Endodermal cell (in vitro differentiated cells): ENCODE results near the gene CUEDC1. TPM values are rescaled to one million over a fixed set of nuclear protein-coding genes. Genes with fewer than 3 reads are reported as not detected.

Experiments used
- DNase-seq: peaks from one replicate; pipeline ENCODE4 v3.0.0-alpha.2; 2017
- H3K27ac ChIP-seq: 2 replicates; pipeline ENCODE4 v1.5.1; 2013; ENCODE audit warnings: mild to moderate bottlenecking, low read depth, low read length, moderate library complexity
- H3K27me3 ChIP-seq: 2 replicates; pipeline ENCODE4 v1.6.1; 2013; ENCODE audit warnings: mild to moderate bottlenecking, low read length, moderate library complexity; ENCODE audit not compliant: insufficient read depth, control insufficient read depth, poor library complexity, severe bottlenecking
- H3K36me3 ChIP-seq: 2 replicates; pipeline ENCODE4 v1.7.0; 2013; ENCODE audit warnings: mild to moderate bottlenecking, low read length, moderate library complexity; ENCODE audit not compliant: control insufficient read depth, insufficient read depth
- H3K4me1 ChIP-seq: one replicate; pipeline ENCODE4 v1.7.0; 2013; ENCODE audit warnings: low read length; ENCODE audit not compliant: control insufficient read depth, insufficient read depth
- H3K4me3 ChIP-seq: 2 replicates; pipeline ENCODE4 v1.5.1; 2013; ENCODE audit warnings: mild to moderate bottlenecking, low read length, moderate library complexity
- H3K9ac ChIP-seq: 2 replicates; pipeline ENCODE4 v1.6.1; 2013; ENCODE audit warnings: mild to moderate bottlenecking, low read length, moderate library complexity; ENCODE audit not compliant: poor library complexity, severe bottlenecking; ENCODE audit errors: extremely low read depth
- H3K9me3 ChIP-seq: 2 replicates; pipeline ENCODE4 v1.6.1; 2013; ENCODE audit warnings: mild to moderate bottlenecking, low read length, moderate library complexity; ENCODE audit not compliant: control insufficient read depth
- H3K27ac Mint-ChIP-seq: 2 replicates; pipeline ENCODE4 v1.8.0; 2020; ENCODE audit warnings: mixed read lengths
- H3K27me3 Mint-ChIP-seq: 2 replicates; pipeline ENCODE4 v1.8.0; 2021; ENCODE audit warnings: mild to moderate bottlenecking, mixed read lengths; ENCODE audit not compliant: insufficient read depth
- H3K36me3 Mint-ChIP-seq: 2 replicates; pipeline ENCODE4 v1.8.0; 2020; ENCODE audit warnings: low read depth, mixed read lengths
- H3K4me1 Mint-ChIP-seq: 2 replicates; pipeline ENCODE4 v1.8.0; 2020; ENCODE audit warnings: mixed read lengths
- H3K4me3 Mint-ChIP-seq: 2 replicates; pipeline ENCODE4 v1.8.0; 2020; ENCODE audit warnings: mild to moderate bottlenecking, moderate library complexity, mixed read lengths
- H3K9me3 Mint-ChIP-seq: 2 replicates; pipeline ENCODE4 v1.8.0; 2020; ENCODE audit warnings: mild to moderate bottlenecking, mixed read lengths
- CTCF ChIP-seq: fragments of 200-600 bp; sonication (generic); conservative IDR thresholded peaks from 2 replicates; pipeline ENCODE4 v1.5.0; 2021; ENCODE audit warnings: antibody characterized with exemption, mild to moderate bottlenecking
- WGBS, 2 experiments: methylation state at CpG; one replicate each; pipeline versions ENCODE4 v1.1.5 to v1.1.7; 2013; ENCODE audit warnings: missing lambda C conversion rate in 2 of 2, mixed read lengths in 1 of 2; ENCODE audit not compliant: insufficient coverage in 1 of 2, insufficient read length in 1 of 2; 5-methylcytosine and 5-hydroxymethylcytosine counted together
- total RNA-seq, 2 donors: library from RNA; stranded (reverse); fragmentation: NEBNext Ultra II Directional in 1 of 2; extraction: Animal tissue kit (Norgen Biotek cat#: 25700) in 1 of 2; gene quantifications; 2 replicates in 1 of 2; 3 replicates in 1 of 2; pipeline ENCODE4 v1.2.1, GENCODE V29; 2021

Gene CUEDC1
- total RNA-seq, 2 donors from 2014 or later = 11.0 to 18.7 TPM

- Mint-ChIP-seq H3K27me3 (peaks cover 4% of the 10 kb centered on the region), H3K36me3 (no peaks in the 10 kb centered on the region), H3K9me3 (no peaks in the 10 kb centered on the region), H3K27ac (no peak overlapping the region), H3K4me3 (no peak overlapping the region), H3K4me1 (peaks cover 22% of the 10 kb centered on the region)
- no peak for DNase-seq
- Histone ChIP-seq H3K4me3 (peak overlapping the region; percentile 76), H3K36me3 (peaks cover 7% of the 10 kb centered on the region), H3K9me3 (no peaks in the 10 kb centered on the region), H3K27me3 (no peaks in the 10 kb centered on the region), H3K4me1 (peaks cover 2% of the 10 kb centered on the region), H3K9ac (no peak overlapping the region), H3K27ac (peak overlapping the region; percentile 85)
- 15 to 24% methylated on average over 8 to 11 of the region's 12 CpGs for WGBS, 2 experiments
- no peak for TF ChIP-seq CTCF
Observed at GRCh38 chr17:57832314-57833178, 122.7 kb downstream of the CUEDC1 start.

- H3K4me1 ChIP-seq = peaks cover 2% of the 10 kb centered on the region
- H3K27ac ChIP-seq = no peak overlapping the region
- no peak overlapping the region for H3K9ac ChIP-seq
- H3K36me3 Mint-ChIP-seq = no peaks in the 10 kb centered on the region
- H3K9me3 Mint-ChIP-seq = no peaks in the 10 kb centered on the region
- 56 to 71% methylated on average over 7 of the region's 7 CpGs for WGBS, 2 experiments
- TF ChIP-seq CTCF = no peak
- H3K9me3 ChIP-seq = no peaks in the 10 kb centered on the region
- no peaks in the 10 kb centered on the region for H3K27me3 ChIP-seq
- DNase-seq = peak; percentile 85
- no peak overlapping the region for H3K4me3 Mint-ChIP-seq
- H3K27ac Mint-ChIP-seq = no peak overlapping the region
- H3K27me3 Mint-ChIP-seq = peaks cover 4% of the 10 kb centered on the region
- H3K36me3 ChIP-seq = no peaks in the 10 kb centered on the region
- no peak overlapping the region for H3K4me3 ChIP-seq
- peaks cover 22% of the 10 kb centered on the region for H3K4me1 Mint-ChIP-seq
Observed at GRCh38 chr17:57830880-57831279, 124.3 kb downstream of the CUEDC1 start.

- Mint-ChIP-seq H3K4me1 (peaks cover 12% of the 10 kb centered on the region), H3K27me3 (peaks cover 4% of the 10 kb centered on the region), H3K36me3 (no peaks in the 10 kb centered on the region), H3K9me3 (no peaks in the 10 kb centered on the region), H3K4me3 (no peak overlapping the region), H3K27ac (no peak overlapping the region)
- Histone ChIP-seq H3K27me3 (no peaks in the 10 kb centered on the region), H3K4me3 (no peak overlapping the region), H3K9me3 (no peaks in the 10 kb centered on the region), H3K9ac (no peak overlapping the region), H3K4me1 (no peaks in the 10 kb centered on the region), H3K27ac (peak overlapping the region; percentile 65), H3K36me3 (no peaks in the 10 kb centered on the region)
- WGBS, 2 experiments = 84 to 88% methylated on average over 7 to 15 of the region's 15 CpGs
- TF ChIP-seq CTCF = no peak
- DNase-seq = no peak
Observed at GRCh38 chr17:57823469-57824401, 131.5 kb downstream of the CUEDC1 start.
